K562 (cell line): ENCODE data around the gene NDUFC2. TPM values are rescaled to one million over a fixed set of nuclear protein-coding genes. Genes with fewer than 3 reads are reported as not detected.
A peak's percentile ranks its signal among the peaks of the same experiment; 100 is the strongest.

ENCODE experiments used
- ATAC-seq: fragments of 200-7000 bp; cut with Tn5 transposase; 3 replicates; pipeline ENCODE4 v1.9.1; 2020; ENCODE audit warnings: moderate library complexity
- BruUV-seq: library from RNA; stranded (reverse); fragments of 400-500 nt; replicated peaks from 2 replicates; lab custom pipeline; 2021; lab: Mats Ljungman, UMichigan
- CTCF ChIA-PET: fragments of 300-600 bp; formaldehyde crosslinking; extraction: SDS; loops from one replicate; lab custom pipeline; 2021; ENCODE audit warnings: low intra/inter-chr PET ratio; lab: Yijun Ruan, JAX
- POLR2A ChIA-PET: fragments of 300-600, 350-650 bp; sonication (Branson Sonifier 250); formaldehyde crosslinking; extraction: SDS; loops from one replicate; lab custom pipeline; 2021; ENCODE audit warnings: antibody characterized with exemption, inconsistent platforms; lab: Yijun Ruan, JAX
- DNase-seq, 4 experiments: peaks; one replicate each; pipeline versions ENCODE4 v3.0.0 to v3.0.0-alpha.2; 2011 to 2018; ENCODE audit warnings: low spot score in 3 of 4, mixed read lengths in 3 of 4; ENCODE audit errors: extremely low read depth in 1 of 4
- FAIRE-seq: peaks from 2 replicates; lab custom pipeline; 2011; peaks lifted over from hg19 to GRCh38; lab: Jason Lieb, UNC
- H2AFZ ChIP-seq: 2 replicates; pipeline ENCODE4 v1.6.0; 2011; ENCODE audit warnings: low read depth, low read length, control low read depth, inconsistent platforms
- H3K27ac ChIP-seq: fragments of 200-600 bp; 3 replicates; pipeline ENCODE4 v1.8.0; 2011; ENCODE audit warnings: low read depth, mild to moderate bottlenecking, control low read depth, inconsistent platforms, low read length, moderate library complexity, mixed read lengths; ENCODE audit errors: extremely low read depth
- H3K27me3 ChIP-seq, 2 experiments: fragments of 300-600 bp in 1 of 2; 2 replicates in 1 of 2; 3 replicates in 1 of 2; pipeline versions ENCODE4 v1.6.0 to v1.8.0; 2011; ENCODE audit warnings: inconsistent platforms in 2 of 2, low read length in 2 of 2, mild to moderate bottlenecking in 1 of 2, mixed read lengths in 1 of 2, moderate library complexity in 1 of 2; ENCODE audit not compliant: control insufficient read depth in 2 of 2, insufficient read depth in 2 of 2
- H3K36me3 ChIP-seq: fragments of 300-600 bp; 3 replicates; pipeline ENCODE4 v1.8.0; 2011; ENCODE audit warnings: mild to moderate bottlenecking, low read length, inconsistent platforms; ENCODE audit not compliant: control insufficient read depth, insufficient read depth
- H3K4me1 ChIP-seq, 2 experiments: fragments of 200-600 bp in 1 of 2; replicated peaks in 1 of 2; 2 replicates in 1 of 2; 3 replicates in 1 of 2; pipeline versions ENCODE4 v1.5.1 to v1.8.0; 2011; ENCODE audit warnings: inconsistent platforms in 2 of 2, low read length in 2 of 2, mild to moderate bottlenecking in 1 of 2, mixed read lengths in 1 of 2, moderate library complexity in 1 of 2; ENCODE audit not compliant: control insufficient read depth in 2 of 2, insufficient read depth in 2 of 2
- H3K4me2 ChIP-seq: 2 replicates; pipeline ENCODE4 v1.6.1; 2011; ENCODE audit warnings: low read length, control low read depth, inconsistent platforms, mixed read lengths; ENCODE audit not compliant: insufficient read depth
- H3K4me3 ChIP-seq: fragments of 200-600 bp; sonication (generic), shearing (Covaris generic); 2 replicates; pipeline ENCODE4 v1.5.1; 2016; ENCODE audit warnings: control low read depth, inconsistent platforms
- H3K79me2 ChIP-seq: fragments of 200-600 bp; 3 replicates; pipeline ENCODE4 v1.8.0; 2011; ENCODE audit warnings: low read length, inconsistent platforms; ENCODE audit not compliant: control insufficient read depth, insufficient read depth
- H3K9ac ChIP-seq, 2 experiments: 2 replicates each; pipeline versions ENCODE4 v1.6.0 to v1.6.1; 2011; ENCODE audit warnings: low read depth in 2 of 2, low read length in 2 of 2, control low read depth in 1 of 2, inconsistent platforms in 1 of 2, mild to moderate bottlenecking in 1 of 2, mixed read lengths in 1 of 2; ENCODE audit not compliant: insufficient read depth in 1 of 2
- H3K9me1 ChIP-seq: one replicate; pipeline ENCODE4 v1.6.0; 2011; ENCODE audit warnings: inconsistent platforms, mild to moderate bottlenecking, low read length, moderate library complexity; ENCODE audit not compliant: control insufficient read depth, insufficient read depth
- H3K9me3 ChIP-seq: replicated peaks from 2 replicates; pipeline ENCODE4 v1.5.1; 2011; ENCODE audit warnings: low read depth, low read length, inconsistent platforms; ENCODE audit not compliant: control insufficient read depth, insufficient read depth
- H4K20me1 ChIP-seq: replicated peaks from 2 replicates; pipeline ENCODE4 v1.6.1; 2011; ENCODE audit warnings: low read length, inconsistent platforms, mixed read lengths; ENCODE audit not compliant: control insufficient read depth, insufficient read depth
- AFF1 ChIP-seq, 2 experiments: fragments of 450-650 bp; IDR thresholded peaks; 2 replicates each; pipeline ENCODE4 v1.6.1; 2018; ENCODE audit warnings: mild to moderate bottlenecking in 2 of 2, low read depth in 1 of 2; ENCODE audit not compliant: partially characterized antibody in 2 of 2
- CXXC5 ChIP-seq: fragments of 250-450 bp; sonication (Bioruptor Pico); IDR thresholded peaks from 2 replicates; pipeline ENCODE4 v1.8.0; 2022; ENCODE audit warnings: inconsistent platforms, mild to moderate bottlenecking, moderate library complexity
- EP300 ChIP-seq: IDR thresholded peaks from 2 replicates; pipeline ENCODE4 v1.6.1; 2012; ENCODE audit warnings: low read length, improper control_type of control experiment
- SUPT5H ChIP-seq: fragments of 450-650 bp; IDR thresholded peaks from 2 replicates; pipeline ENCODE4 v1.6.1; 2016
- ZNF398 ChIP-seq: fragments of 250-450 bp; sonication (Bioruptor Pico); IDR thresholded peaks from 2 replicates; pipeline ENCODE4 v1.8.0; 2021; ENCODE audit warnings: moderate library complexity, mild to moderate bottlenecking, inconsistent platforms
- WGBS: fragments of 100-300 bp; shearing (Covaris generic); methylation state at CpG from one replicate; pipeline ENCODE4 v1.1.6; 2016; ENCODE audit warnings: low coverage, mixed read lengths; ENCODE audit not compliant: insufficient coverage; ENCODE audit errors: missing lambda C conversion rate; 5-methylcytosine and 5-hydroxymethylcytosine counted together
- in situ Hi-C: fragments of 300-500 bp; cut with MboI; formaldehyde crosslinking; loops from 4 replicates; pipeline ENCODE4 v1.15.0; 2018; ENCODE audit warnings: inconsistent platforms, mixed read lengths
- intact Hi-C: fragments of 100-400 bp; cut with micrococcal nuclease; formaldehyde crosslinking; loops from 2 replicates; pipeline ENCODE4 v1.14.2; 2022
- polyA plus RNA-seq, 8 experiments: library from polyadenylated mRNA; depleted of rRNA in 4 of 8; stranded (reverse) in 5 of 8; unstranded in 3 of 8; fragments of >200 nt; fragmentation: Nextera tagmentation in 2 of 8; fragmentation: Illumina TruSeq in 1 of 8; extraction: Ambion mirVana in 2 of 8; extraction: Trizol in 1 of 8; gene quantifications; 2 replicates each; pipeline versions ENCODE4 v1.2.1 to v1.2.3, GENCODE V29; 2011 to 2014; ENCODE audit warnings: inconsistent platforms in 1 of 8, missing spikeins in 1 of 8
- total RNA-seq, 7 experiments: library from RNA; depleted of rRNA in 6 of 7; stranded (reverse); fragments of >200 nt in 6 of 7; fragmentation: Illumina TruSeq in 2 of 7; extraction: Trizol in 2 of 7; gene quantifications; 2 replicates each; pipeline versions ENCODE4 v1.2.1 to v1.2.3, GENCODE V29; 2011 to 2021; ENCODE audit warnings: low replicate concordance in 1 of 7

NDUFC2 gene
- total and polyA plus RNA-seq, 9 of the 15 experiments (the other 6 are each of a cell fraction or from before 2014, with no cell fraction given) = 168 to 1,119 (median 442) TPM

DNA sequence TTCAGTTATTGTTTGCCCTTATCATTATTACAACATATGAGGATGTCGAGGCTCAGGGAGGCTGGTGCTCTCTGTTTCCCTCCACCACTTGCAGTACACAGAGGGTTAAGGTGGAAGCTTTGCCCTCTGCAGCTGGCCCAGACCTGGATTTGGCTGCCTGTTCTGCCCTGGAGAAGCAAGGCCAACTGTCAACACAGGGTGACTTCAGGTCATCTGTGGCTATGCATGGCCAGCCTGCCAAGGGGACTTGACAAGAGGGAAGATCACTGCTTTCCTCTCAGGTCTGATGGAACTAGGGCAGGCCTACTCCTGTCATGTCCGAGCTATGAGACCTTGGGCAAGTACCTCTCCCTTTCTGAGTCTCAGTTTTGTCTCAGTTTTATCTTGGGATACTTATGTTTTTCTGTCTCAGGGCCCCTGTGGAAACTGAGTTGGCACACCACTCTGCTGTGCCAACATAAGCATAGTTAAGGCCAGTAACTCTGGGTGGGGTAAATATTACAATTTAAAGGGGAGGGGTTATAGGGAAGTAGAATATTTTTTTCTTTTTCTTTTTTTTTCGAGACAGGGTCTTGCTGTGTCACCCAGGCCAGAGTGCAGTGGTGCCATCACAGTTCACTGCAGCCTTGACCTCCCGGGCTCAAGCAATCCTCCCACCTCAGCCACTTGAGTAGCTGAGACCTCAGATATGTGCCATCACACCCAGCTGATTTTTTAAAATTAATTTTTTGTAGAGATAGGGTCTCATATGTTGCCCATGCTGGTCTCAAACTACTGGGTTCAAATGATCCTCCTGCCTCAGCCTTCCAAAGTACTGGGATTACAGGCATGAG is 18.4 kb downstream of the NDUFC2 start:
- Histone ChIP-seq H3K9ac (peak overlapping the region in 1 of 2 experiments; percentile 83; a peak in 1 of 4 replicates), H3K36me3 (no peaks in the 10 kb centered on the region; the same call in 2 of the 3 replicates), H2AFZ (peak overlapping the region; percentile 54), H3K27me3 (no peaks in the 10 kb centered on the region), H3K9me1 (no peaks in the 10 kb centered on the region), H3K27ac (peak overlapping the region; percentile 41; the same call in 1 of the 3 replicates), H4K20me1 (no peaks in the 10 kb centered on the region), H3K4me3 (no peak overlapping the region), H3K4me1 (peaks cover 14 to 29% of the 10 kb centered on the region in 2 experiments), H3K79me2 (no peaks in the 10 kb centered on the region), H3K4me2 (no peak overlapping the region), H3K9me3 (no peaks in the 10 kb centered on the region)
- ChIA-PET POLR2A (interaction anchor here (0.6 to 2.4 kb wide), 6 partner anchors 9 to 18 kb away, joined by 3 to 7 read pairs (median 3); partner anchors contain the start of gene NDUFC2), CTCF (no interaction called here)
- peak; percentile 44 for ATAC-seq
- no peak for FAIRE-seq
- 20% methylated on average over 4 of the region's 4 CpGs for WGBS
- TF ChIP-seq SUPT5H (no peak), AFF1 (IDR thresholded peaks at IDR 0.05; ENCODE audit: low read depth in 1 of 2, partially characterized antibody in 2 of 2) (no peak), ZNF398 (no peak), CXXC5 (CRISPR knock-in tag) (0 out of 2 replicates have a peak, but pooled peaks have one; percentile 3), EP300 (no peak)
- intact Hi-C loops = no loop called here
- DNase-seq = peak in 1 of 4 experiments; percentile 7
- in situ Hi-C loops = no loop called here
- no TSS peak for BruUV-seq
